TTC549 (cell line): ENCODE measurements around the gene CDS1.
"Not testable (repeated sequence)": the region's sequence is repeated elsewhere in the genome, so short reads cannot be mapped to it uniquely, and the experiment has no call there.

Experiments used
- FAIRE-seq: peaks from 2 replicates; lab custom pipeline; 2012; peaks lifted over from hg19 to GRCh38; lab: Jason Lieb, UNC

Gene CDS1

DNA sequence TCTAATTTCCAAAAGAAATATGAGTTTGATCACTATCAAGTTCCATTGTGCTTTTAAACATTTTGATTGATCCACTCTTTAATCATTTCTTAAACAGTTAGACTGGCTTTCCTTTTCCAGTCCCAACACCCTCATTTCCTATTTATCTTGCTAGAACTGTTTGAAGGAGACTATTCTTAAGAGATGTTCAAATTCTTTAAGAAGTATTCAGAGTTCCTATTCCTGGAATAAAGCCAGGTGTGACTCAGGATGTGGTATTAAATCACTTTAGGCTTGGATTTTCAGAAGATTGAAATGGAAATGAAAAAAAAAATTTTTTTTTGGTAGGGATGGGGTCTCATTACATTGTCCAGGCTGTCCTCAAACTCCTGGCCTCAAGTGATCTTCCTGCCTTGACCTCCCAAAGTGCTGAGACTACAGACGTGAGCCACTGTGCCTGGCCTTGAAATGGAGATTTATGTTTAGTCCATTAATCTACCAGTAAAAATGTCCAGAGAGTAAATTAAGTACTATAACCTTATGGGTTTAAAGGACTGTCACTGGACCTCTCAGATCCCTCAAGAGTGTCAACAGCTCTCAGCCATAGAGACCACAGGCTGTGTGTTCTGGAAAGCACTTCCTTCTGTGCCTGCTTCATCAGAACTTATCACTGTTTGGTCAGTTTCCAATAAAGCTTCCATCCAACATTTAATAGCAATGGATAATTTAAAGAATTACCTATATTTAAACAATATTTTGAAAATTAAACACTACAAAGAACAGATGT, 90.7 kb downstream of the CDS1 start:
- FAIRE-seq = no peak

- no peak for FAIRE-seq
Measured at GRCh38 chr4:84677093-84677492, 94.2 kb downstream of the CDS1 start.

- FAIRE-seq = no peak
Measured at GRCh38 chr4:84677995-84678394, 95.1 kb downstream of the CDS1 start.

DNA sequence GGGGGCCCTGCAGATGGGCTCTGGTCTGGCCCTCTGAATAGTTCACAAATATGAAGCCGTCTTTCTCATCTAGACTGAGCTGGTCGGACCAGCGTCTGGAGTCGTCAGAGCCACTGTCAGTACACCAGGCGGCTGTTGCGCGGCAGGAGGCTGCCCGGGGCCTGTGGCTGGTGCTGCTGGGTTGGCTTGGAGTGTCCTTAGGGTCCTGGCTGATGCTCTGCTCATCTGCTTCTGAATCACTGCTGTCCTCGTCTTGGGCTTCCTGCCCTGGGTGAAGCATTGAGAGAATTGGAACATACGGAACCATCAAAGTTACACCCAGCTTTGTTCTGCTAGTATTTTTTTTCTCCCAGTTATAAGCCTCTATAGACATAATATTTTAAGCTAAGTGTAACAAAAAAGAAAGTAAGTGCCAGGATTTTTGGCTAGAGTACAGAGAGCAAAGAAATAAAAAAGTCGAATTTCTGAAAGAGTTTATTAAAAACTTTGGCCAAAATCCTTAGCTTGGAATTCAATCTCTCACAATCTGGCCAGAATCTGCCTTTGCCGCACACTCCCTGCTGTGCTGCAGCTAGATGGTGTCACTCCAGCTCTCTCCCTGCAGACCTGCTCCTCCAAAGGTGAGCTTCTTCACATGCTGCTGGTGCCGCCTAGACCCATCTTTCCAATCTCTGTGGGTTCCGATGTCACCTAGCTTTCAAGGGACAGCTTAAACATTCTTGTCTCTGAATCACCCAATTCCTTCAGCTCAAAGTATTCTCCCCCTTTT, 96.2 kb downstream of the CDS1 start:
- no peak for FAIRE-seq

DNA sequence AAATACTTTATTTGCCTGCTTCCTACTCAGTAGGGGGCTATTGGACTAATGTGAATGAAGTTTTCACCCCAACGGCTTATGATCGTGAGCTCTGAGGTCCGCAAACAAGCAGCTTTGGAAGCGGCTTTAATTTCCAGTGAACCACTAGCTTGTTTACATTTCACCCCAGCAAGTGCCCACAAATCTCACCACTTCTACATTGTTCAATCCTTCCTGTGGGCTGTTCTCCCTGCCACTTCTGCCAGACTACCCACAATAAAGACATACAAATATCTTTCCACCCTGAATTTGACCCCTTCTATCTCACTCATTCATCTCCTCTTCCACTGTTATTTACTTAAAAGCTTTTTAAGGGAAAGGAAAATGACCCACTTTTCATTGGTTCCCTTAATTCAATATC, 98.0 kb downstream of the CDS1 start:
- FAIRE-seq = no peak

DNA sequence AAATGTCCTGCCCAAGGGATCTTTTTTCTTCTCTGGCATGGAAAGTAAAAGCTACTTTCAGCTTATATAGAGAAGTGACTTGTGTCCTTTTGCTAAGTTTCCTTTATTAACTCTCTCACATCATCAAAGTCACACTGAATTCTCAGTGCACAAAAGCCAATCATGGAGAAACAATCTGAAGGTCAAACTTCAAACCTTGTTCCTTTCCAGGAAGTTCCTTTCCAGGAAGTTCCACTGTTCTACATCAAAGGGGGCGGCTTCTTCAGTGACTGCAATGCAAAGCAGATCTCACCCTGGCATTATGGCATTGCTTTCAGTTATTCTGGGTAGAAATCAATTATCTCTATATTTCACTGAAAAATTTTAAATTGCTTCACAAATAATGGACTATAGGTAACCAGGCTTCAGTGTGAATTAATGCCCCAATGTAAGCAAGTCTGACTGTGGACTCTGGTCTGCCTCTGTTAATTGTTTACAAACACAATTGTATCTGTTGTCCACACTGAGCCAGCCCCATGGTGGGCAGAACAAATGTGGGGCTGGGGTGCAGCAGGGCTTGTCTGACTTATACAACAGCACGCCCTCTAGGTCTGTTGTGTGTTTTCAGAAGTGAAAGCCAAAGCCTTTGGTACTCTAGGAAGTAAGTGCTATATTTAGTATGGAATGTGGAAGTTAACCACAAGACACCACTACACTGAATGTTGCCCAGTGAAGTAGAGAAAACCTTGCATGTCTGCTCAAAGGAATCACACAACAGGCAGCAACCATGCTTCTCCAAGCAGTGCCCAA, 98.8 kb downstream of the CDS1 start:
- FAIRE-seq = no peak

- not testable (repeated sequence) for FAIRE-seq
Measured at GRCh38 chr4:84682661-84683060, 99.7 kb downstream of the CDS1 start.

DNA sequence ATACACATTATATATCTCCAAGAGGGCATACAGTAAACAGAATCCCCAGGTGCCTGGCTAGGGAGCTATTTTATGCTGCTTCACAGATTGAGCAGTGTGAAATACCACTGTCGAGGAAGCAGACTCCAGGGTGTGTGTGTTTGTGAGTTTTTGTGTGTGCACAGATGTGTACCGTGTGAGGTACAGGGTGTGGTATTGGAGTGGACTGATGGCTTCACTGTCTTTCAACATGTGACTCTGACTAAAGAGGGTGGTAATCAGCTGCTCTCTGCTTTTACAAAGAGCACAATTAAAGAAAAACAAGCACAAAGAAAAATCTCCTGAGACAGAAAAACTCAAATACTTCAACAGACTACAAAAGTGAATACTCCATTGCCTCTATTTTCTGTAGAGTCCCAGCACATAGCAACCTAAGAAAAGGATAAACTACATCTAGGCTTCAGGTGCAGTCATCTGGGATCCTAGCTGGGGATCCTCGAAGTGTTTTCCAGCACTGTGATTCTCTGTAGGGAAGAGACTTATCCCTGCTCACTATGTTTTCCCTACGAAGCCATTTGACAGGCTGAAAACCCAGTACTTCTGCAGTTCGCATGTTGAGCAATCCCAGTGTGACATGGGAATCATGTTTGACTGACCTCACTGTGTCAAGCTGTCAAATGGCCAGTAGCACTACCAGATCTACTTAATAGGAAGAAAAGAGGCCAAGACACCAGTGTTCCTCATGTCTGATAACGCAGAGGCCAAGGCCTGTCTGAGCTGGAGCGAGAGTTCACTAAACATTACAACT, 100.3 kb downstream of the CDS1 start:
- no peak for FAIRE-seq

DNA sequence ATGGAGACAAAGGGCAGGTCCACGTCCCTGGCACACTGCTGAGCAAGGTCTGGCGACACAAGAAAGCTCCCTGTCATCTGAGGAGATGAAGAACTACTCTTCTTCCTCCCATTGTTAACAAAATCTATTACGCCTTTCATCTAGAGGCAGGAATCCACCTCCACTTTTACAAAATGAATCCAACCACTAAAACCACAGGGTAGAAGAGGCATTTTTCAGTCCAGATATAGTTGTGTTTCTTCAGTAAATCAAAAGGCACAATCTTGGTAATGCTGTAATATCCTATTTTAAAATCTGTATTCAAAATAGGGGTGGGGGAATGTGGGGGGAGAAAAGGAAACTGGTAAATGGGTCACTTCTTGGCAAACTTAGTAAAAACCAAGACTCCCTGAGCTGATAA, 101.4 kb downstream of the CDS1 start:
- no peak for FAIRE-seq

DNA sequence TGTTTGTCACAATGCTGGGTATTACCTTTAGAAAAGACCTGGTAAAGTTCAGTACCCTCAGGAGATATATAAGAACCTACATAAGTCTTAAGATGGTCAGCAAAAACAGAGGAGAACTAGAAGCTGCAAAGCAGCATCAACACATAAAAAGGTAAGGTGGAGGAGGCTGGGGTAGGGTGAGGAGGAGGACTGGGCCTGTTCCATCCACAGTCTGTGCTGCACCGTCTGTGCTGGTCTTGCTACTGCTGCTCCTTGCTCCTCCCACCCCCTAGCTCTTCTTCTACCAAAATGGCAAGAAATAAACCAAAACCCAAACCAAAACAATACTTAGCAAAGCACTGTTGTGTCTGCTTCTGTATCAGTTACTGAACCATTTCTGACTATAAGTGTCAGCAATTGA, 102.2 kb downstream of the CDS1 start:
- no peak for FAIRE-seq

DNA sequence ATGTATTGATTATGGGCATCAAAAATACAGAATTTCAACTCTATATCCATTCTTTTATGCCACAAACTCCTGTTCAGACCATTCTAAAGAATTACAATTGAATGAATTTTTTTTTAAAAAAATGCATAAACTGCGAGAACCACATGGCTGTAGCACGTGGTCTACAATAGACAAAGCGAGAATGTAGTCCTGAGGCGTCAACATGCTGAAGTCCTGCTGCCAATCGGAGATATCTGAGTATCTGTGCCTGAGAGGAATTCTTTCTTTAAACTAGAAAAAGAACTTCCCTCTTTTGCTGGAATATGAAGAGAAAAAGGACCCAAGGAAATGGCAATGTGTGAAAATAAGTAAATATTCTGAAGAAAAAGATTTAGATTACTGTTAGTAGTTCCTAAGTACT, 105.7 kb downstream of the CDS1 start:
- FAIRE-seq = no peak

- no peak for FAIRE-seq
Measured at GRCh38 chr4:84689197-84689596, 106.3 kb downstream of the CDS1 start.

GRCh38 chr4:84690481-84690880, 107.6 kb downstream of the CDS1 start:
- FAIRE-seq = no peak

- FAIRE-seq = no peak
Measured at GRCh38 chr4:84691170-84691691, 108.3 kb downstream of the CDS1 start.

- no peak for FAIRE-seq
Measured at GRCh38 chr4:84691800-84692199, 108.9 kb downstream of the CDS1 start.

GRCh38 chr4:84697159-84697558, 114.2 kb downstream of the CDS1 start:
- FAIRE-seq = no peak

DNA sequence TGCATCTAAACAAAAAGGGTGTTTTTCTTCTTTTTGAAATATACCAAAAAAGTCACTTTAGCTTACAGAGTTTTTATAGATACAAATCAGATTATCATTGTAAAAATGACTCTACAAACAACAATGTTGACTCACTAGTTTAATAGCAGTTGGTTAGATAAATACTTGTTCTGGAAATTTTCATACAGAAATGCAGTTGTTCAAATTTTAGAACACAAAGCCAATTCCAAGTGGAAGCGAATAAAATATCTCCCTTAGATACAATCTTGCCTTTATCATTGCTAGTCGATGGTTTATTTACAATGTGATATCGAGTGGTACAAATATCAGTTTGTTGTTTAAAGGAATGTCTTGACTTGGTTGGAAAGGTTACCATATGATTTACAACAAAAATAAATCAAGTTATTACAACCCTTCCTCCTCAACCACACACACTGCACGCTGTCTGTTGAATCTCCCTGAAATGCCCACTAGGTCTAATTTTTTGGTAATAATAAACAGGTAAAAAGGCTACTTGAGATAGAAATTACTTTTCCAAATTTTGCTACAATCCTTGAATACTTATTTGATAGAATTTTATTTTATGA, 114.8 kb downstream of the CDS1 start:
- no peak for FAIRE-seq

GRCh38 chr4:84699001-84699671, 116.2 kb downstream of the CDS1 start:
- FAIRE-seq = no peak
